GM21737 (cell line): ENCODE measurements around the gene ABCB9.

ENCODE experiments used
- ATAC-seq: cut with Tn5 transposase; IDR thresholded peaks from one replicate; pipeline ENCODE4 v1.9.1; 2021; ENCODE audit warnings: mild to moderate bottlenecking, moderate library complexity; ENCODE audit not compliant: unreplicated experiment

ABCB9 gene

DNA sequence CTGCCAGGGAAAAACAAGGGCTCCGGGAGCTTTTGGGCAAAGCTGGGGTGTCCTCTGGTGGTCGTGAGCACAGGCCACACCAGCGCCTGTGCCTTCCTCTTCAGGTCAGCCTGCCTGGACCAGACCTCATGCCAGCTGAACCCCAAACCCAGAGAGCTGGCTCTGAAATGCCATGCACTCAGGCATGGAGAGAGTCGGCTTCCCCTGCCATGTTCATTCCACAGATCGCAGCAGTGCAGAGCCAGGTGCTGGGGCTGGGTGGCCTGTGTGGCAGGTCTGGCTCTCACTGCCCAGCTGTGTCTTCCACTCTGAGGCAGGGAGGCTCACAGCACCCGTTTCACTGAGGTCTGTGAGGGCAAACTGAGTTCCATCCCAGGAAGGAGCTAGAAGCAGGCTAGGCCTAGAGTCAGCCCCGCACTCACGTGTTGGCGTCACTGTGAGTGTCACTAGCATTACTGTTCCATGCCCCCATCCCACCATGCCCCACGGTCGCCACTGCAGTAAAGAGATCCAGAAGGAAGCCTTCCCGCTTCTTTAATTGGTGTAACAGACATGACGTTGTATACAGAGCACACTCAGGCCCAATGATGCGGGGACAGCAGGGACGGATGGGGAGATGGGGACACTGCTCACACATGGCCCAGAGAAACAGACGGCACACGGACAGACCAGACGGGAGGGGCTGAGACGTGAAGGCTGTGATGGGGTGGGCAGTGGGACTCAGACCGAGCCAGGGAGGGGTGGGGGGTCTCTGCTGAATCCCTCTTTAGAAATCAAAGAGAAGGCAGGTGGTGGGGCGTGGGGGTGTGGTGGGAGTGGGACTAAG lies 16.9 kb upstream of the ABCB9 start:
- ATAC-seq, result no peak

DNA sequence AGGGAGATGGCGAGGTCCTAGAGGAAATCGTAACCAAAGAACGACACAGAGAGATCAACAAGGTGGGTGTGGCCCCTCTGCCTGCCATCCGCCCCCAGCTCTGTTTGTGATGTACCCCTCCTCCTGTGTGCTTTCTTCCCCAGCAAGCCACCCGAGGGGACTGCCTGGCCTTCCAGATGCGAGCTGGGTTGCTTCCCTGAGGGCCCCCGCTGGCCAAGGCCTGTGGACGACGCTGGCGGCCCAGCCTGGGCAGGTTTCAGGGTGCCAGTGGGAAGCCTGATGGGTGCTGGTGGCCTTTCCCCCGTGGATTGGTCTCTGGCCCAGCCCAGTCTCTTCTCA lies 16.2 kb upstream of the ABCB9 start:
- ATAC-seq, result no peak

DNA sequence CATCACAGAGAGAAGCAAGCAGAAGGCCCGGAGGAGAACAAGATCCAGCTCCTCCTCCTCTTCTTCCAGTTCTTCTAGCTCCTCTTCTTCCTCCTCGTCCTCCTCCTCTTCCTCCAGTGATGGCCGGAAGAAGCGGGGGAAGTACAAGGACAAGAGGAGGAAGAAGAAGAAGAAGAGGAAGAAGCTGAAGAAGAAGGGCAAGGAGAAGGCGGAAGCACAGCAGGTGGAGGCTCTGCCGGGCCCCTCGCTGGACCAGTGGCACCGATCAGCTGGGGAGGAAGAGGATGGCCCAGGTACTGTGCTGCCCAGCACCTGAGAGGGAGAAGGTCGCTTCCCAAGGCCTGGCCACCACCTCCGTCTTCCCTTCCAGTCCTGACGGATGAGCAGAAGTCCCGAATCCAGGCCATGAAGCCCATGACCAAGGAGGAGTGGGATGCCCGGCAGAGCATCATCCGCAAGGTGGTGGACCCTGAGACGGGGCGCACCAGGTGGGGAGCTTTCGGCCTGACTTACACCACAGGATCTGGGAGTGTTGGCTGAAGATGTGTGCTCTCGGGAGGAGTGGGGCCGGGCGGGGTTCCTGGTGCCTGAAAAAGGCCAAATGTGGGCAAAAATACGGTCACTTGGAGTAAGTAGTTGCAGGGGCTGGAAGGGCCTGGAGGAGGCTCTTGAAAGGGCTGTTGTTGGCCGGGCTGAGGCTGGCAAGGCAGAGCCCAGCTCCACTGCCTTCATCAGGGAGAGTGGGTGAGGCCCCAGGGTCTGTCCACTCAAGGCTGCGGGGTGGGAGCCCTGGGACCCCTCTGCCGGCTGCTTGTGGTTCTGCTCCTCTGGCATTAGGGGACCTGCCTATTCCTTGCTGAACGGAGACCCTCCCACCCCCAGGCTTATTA lies 15.6 kb upstream of the ABCB9 start:
- no peak for ATAC-seq

DNA sequence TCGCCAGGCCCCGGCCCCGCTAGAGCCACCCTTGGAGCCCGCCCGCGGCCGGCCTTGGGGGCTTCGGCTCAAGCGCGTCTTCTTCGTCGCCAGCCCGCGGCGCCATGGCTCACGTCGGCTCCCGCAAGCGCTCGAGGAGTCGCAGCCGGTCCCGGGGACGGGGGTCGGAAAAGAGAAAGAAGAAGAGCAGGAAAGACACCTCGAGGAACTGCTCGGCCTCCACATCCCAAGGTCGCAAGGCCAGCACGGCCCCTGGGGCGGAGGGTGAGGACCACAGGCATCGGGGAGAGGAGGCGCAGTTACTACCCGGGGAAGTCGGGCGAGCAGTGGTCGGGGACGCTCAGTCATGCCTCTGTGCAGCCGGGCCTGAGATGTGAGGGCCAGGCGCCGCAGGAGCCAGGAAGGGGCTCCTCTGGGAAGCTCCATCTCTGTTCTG lies 14.8 kb upstream of the ABCB9 start:
- ATAC-seq, result peak; percentile 5

DNA sequence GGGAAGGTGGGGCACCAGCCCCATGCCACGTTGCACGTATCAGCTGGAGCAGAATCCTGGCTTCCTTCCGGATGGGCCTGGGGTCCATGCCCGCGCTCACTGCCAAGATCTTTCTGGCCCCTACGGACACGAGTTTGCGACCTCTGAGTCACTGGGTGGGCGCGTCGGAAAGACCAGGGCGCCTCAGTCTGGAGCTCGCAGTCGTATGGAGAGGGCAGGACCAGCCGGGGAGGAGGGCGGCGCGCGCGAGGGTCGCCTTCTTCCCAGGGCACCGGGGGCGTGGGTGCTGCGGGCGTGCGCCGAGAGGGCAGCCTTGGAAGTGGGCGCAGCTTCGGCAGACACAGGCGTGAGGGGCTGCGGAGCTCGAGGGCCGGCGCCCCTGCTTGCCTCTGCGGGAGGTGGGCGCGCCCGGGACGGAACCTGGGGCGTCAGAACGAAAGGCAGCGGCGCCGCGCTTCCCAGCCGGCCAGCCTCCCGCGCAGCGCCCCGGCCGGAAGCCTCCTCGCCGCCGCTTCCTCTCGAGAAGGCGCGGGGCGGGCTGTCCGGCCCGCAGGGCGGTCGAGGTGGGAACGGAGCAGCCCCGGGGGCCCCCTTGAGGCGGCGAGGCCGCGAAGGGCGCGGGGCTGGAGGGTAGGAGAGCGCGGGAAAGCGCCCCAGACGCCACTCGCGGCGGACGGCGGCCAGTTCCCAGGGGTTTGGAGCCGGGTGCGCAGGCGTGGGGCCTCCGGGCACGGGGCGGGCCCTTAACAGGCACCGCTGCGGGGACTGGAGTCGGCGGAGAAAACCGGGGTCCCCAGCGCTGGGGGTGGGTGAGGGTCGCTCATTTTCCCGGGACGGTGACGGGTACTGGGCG lies 14.1 kb upstream of the ABCB9 start, which contains the start of gene ARL6IP4:
Gene ARL6IP4 (plus strand): TSS at position 499 of the 853 bp plus-strand sequence. CDS start 459 bp downstream, outside the sequence.
- ATAC-seq, result peak; percentile 52

DNA sequence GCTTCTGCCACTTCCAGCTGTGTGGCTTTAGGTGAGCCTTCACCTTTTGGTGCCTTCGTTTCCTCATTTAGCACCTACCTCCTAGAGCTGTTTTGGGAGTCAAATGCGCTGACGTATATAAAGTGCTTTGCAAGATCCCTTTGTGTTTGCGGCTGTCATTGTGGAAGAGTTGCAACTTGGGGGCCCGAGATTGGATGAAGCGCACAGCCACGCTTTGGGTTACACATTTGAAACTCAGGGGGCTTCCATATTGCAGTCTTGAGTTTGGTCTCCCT lies 13.6 kb upstream of the ABCB9 start:
- no peak for ATAC-seq

DNA sequence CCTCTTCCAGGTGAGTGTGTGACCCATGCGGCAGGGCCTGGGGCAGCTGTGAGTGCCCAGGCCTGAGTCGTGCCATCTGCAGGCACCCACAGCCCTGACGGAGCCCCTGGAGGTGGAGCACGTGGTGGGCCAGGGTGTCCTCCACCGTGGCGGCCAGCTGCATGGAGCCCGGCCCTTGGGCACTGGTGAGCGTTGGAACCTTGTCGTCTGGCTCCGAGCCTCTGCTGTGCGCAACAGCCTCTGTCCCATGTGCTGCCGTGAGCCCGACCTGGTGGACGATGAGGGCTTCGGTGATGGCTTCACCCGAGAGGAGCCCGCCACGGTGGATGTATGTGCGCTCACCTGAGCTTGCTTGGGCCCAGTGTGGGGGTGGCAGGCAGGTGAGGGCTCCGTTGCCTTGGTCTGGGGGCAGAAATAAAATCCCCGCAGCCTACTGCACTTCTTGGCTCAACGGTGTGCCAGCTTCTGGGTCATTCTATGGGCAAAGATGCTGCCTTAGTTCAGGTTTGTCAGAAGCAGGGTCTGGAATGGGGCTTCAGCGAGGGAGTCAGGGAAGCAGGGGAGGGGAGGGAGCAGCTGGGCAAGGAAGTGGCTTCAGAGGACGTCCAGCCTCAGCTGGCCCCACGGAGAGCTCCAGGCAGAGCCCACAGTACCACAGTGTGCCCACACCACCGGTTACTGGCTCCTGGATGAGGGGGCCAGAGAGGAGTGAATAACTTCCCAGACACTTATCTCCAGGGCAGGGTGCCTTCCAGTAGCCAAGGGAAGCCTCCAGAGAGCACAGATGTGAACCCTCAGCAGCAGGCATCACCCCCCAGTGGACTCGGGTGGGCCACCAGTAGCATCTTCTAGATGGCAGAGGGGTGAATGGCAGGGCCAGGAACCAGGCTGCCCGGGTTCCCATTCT lies 13.0 kb upstream of the ABCB9 start:
- no peak for ATAC-seq

DNA sequence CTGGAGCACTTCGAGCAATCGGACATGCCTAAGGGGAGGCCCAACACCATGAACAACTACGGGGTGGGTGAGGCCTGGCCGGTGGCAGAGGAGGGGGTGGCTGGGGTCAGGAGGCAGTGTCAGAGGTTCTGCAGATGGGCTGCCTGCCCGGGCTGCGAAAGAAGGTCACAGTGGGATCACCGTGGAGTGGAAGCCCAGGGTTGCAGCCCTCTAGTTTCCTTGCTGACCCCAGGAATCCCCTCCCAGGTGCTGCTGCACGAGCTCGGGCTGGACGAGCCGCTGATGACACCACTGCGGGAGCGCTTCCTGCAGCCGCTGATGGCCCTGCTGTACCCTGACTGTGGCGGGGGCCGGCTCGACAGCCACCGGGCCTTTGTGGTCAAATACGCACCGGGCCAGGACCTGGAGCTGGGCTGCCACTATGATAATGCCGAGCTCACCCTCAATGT lies 12.3 kb upstream of the ABCB9 start:
- no peak for ATAC-seq

DNA sequence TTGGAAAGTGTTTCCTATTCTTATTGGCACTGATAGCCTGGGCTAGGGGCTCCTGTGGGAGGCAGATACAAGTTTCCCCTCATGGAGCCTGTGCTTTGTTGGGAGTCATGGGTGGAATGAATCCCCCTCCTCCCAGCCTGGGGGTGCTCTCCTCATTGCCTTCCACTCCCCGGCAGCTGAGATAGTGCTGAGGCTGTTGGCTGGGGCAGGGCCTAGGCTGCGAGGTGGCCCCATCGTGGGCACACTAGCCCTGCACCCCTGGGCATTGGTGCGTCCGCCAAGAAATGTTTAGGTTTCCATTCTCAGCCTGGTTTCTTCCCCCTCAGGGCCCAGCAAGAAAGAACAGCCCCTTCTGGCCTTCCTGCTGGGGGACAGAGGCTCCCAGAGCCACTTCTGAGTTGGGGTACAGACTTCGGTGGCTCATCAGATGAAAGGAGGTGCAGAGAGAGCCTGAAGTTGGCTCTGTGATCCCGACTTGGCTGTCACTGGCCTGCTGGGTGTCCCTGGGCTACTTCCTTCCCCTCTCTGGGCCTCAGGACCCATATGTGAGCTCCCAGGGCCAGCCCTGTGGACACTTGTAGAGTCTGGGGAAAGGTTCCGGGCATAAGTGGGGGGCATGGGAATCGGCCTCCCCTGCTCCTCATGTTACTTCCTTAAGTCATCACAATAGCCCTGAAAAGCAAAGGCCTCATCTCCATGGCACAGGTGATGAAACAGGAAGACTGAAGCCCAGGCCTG lies 11.6 kb upstream of the ABCB9 start:
- ATAC-seq, result no peak

DNA sequence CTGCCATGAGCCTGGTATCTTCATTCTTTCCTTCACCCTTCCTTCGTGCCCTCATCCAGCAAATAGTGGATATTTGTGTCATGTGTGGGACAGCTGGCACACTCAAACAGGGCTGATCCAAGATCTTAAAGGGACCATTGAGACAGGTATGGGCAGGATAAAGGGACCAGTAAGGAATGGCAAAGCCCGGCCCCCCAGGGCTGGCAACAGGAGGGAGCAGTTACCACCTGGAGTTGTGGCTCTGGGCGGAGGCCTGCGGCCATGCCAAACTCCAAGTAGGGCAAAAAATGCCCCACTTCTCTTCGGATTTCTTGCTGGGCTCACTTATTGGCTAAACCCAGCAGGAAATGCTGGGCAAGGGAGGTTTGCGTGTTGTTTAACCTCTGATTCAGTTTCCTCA lies 10.9 kb upstream of the ABCB9 start:
- ATAC-seq, result no peak

DNA sequence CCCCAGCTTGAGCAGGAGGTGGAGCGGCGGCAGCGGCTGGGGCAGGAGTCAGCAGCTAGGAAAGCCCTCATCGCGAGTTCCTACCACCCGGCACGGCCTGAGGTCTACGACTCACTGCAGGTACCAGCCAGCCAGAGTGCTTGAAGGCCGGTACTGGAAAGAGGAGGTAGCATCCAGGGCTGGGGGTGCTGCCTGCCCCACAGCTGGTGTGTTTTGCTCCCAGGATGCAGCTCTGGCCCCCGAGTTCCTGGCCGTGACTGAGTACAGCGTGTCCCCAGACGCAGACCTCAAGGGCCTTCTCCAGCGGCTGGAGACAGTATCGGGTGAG lies 10.3 kb upstream of the ABCB9 start:
- no peak for ATAC-seq

DNA sequence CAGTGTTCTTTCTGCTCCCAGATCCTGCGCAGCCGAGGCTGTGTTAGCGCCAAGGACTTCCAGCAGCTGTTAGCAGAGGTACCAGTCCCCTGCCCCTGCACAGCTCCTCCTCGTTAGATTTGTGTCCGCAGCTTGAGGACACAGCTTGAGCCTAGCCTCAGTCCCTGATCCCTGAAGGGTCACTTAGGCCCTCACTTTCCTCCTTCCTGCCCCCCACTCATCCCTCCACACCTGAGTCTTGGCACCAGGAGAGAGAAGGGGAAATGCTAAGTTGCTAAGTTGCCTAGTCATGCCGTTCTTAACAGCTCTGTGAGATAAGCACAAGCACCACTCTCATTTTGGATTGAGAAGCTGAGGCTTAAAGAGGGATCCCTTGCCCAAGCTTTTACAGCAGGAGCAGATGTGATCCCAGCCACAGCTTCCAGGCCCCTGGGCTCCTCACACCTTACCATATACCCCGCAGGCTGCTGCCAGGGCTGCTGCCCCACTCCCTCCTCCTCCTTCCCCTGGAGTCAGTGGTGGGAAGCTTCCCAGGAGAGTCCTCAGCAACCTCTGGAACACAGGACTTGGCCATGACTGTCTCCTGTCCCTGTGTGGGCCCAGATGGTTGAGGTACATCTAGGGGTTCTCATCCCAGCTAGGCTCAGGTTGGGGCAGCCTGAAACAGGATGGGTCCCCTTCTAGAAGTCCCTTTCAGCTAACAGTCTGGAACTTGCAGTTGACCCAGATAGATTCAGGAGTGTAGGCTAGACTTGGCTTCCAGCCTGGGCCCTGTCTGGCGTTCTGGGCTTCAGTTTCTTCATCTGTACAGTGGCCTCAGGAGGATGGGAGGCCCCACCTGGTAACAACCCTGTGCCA lies 9.8 kb upstream of the ABCB9 start:
- no peak for ATAC-seq

DNA sequence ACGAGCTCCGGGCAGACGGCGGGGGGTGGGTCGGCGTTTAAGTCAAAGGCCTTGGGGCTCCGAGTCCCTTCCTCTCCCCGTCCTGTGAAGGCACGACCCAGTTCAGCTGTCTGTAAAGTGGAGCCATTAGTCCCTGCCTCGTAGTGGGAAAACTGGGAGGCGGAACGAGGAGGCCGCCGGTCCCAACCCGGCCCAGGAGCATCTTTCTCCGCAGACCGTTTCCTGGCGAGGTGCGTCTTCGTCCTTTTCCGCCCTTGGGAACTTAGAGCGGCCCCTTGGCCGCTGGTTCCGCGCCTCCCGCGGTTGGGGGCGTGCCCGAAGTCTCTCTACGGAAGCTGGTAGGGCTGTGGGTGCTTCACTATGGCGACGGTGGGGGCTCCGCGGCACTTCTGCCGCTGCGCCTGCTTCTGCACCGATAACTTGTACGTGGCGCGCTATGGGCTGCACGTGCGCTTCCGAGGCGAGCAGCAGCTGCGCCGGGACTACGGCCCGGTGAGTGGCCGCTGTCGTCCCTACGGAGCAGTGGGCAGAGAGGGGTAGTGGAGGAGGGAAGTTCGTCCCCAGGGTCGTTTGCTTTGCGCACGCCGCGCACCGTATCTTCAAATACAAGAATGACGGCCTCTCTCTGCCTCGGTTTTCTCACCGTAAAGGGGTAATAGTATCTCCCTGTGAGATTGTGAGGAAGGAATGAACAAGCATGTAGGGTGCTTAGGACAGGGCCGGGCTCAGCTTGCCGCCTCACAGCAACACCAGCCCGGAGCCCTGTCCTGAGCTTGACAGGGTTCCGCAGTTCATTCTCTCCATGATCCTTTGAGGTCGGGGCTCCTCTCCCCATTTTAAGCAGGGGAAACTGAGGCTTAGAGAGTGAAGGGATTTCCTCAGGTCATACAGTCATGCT lies 8.9 kb upstream of the ABCB9 start, which contains the start of gene OGFOD2:
Gene OGFOD2 (plus strand): TSS at position 353 of the 898 bp plus-strand sequence. CDS start 8 bp downstream, at position 361.
- ATAC-seq, result peak; percentile 62

DNA sequence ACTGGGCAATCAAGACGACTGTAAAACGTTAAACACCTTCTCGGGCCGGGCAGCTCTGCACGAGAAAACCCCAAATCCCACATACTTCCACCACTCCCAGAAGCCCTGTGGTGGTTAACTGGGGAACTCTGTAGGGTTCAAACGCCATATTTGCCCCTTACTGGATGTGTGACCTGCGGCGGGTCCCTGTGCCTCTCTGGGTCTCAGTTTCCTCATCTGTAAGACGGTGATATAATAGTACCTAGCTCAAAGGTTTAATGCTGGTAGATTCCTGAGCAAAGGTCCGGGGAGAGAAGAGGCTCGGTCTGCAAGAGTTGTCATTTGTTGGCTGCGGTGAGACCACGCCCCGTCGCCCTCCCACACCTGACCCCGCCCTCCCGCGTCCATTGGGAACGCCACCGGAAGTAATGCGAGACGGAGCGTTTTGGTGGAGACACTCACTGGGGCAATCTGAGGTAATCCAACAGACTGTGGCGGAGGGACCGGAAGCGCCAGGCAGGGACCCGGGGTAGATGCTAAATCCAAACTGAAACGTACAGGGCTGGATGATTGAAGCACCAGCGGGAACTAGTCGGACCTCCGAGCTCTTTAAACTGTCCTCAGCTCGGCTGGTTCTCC lies 8.1 kb upstream of the ABCB9 start:
- peak; percentile 64 for ATAC-seq

DNA sequence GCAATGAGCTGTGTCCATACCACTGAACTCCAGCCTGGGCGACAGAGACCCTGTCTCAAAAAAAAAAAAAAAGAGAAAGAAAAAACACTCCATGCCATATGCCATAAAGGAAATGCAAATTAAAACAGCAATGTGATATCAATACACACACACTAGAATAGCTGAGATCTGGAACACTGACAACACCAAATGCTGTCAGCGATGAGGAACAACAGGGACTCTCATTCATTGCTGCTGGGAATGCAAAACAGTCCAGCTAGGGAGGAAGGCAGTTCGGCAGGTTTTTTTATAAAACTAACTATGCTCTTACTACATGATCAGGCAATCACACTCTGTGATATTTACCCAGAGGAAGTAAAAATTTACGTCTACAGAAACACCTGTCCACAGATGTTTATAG lies 3.4 kb upstream of the ABCB9 start:
- ATAC-seq, result no peak

DNA sequence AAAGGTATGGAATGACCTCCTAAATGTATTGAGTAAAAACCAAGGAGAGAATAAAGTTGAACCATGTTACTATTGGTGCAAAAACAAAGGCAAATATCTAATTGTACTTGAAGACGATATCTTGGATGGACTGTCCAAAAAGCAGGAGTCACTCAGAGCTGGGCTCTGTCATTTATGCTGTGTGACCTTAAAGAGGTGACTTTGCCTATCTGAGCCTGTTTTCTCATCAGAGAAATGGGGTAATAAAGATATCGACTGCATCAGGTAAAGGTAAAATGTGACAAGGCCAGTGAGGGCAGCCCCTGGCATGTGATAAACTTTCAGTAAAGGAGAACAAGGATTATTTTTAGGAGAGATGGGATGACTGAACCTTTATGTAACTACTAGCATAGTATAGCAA lies 1.8 kb upstream of the ABCB9 start:
- no peak for ATAC-seq
